Measurements from ENCODE around the gene ABCG4. TPM values are rescaled to one million over a fixed set of nuclear protein-coding genes. Genes with fewer than 3 reads are reported as not detected.

Gene ABCG4
- total and polyA plus RNA-seq, 5 donors from 2014 or later: not detected

DNA sequence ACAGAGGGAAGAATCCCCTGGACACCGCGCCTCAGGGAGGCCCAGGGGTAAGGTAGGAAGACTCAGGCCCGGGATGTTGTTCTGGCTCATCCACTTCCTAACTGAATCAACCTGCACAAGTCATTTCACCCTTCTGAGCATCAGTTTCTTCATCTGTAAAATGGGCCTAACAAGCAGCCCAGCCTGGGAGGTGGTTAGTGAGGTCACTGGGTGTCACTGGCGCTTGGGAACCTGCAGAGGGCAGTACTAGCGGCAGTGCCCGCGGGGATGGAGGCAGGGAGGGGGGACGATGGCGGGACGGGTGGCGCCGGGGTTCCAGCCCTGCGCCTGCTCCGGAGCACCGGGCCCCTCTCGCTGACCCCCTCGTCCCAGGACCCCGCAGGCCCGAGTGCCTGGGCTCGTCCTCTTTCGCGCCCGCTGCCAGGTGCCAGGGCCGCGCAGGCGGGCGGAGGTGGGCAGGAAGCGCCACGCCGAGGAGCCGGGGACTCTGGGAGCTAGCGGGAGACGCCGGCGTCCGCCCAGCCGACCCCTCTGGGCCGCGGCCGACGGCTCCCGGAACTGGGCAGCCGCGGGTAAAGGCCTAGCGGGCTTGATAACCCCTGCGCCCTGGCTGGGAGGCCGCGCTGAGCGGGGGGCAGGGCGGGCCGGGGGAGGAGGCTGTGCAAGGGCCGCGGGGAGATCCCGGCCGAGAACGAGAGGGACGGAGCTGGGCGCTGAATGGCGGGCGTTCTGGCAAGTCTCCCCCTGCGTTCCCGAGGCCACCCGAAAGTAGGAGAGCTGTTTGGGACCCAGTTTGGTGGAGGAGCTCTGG, 19.8 kb downstream of the ABCG4 start, which contains the start of gene NLRX1:
Gene NLRX1, plus strand, starts transcription at position 255 of the 811 bp plus-strand sequence. CDS start 2,679 bp downstream, outside the sequence.
- no peaks in the 10 kb centered on the region for H3K27me3 Mint-ChIP-seq
- ATAC-seq (ENCODE audit: low read depth in 2 of 2): peak; percentile 94 to 95

DNA sequence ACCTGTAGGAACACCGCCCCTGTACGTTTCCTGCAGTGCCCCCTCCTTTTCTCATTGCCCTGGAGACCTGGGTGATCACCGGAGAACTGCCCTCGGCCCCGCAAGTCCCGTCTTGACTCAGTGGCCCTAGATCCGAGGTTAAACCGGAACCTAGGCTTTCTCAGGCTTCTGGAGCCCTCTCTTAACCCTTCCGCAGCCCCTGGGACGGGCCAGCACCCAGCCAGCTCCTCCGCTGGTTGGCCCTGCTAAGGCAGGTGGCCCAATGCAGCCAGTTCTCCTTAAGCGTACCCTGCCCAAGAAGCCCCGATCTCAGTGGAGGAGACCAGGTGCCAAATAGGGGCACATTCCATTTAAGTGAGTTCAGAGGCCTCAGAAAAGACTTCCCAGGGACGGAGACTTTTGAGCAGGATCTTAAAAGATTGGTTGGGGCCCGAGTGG, 20.4 kb downstream of the ABCG4 start:
- Histone ChIP-seq H3K27ac (ENCODE audit: insufficient read depth, low read length, poor library complexity, severe bottlenecking) (peak overlapping the region; percentile 70), H3K36me3 (ENCODE audit: control insufficient read depth, insufficient read depth, low read length) (no peaks in the 10 kb centered on the region), H3K27me3 (ENCODE audit: control insufficient read depth, insufficient read depth, low read length) (no peaks in the 10 kb centered on the region), H3K4me3 (ENCODE audit: low read depth, low read length) (peak overlapping the region; percentile 62), H3K4me1 (ENCODE audit: control insufficient read depth, insufficient read depth, low read length, poor library complexity, severe bottlenecking) (peaks cover 10% of the 10 kb centered on the region), H3K9me3 (ENCODE audit: control insufficient read depth in 2 of 2, low read length in 2 of 2) (no peaks in the 10 kb centered on the region)
- Mint-ChIP-seq H3K27ac (peak overlapping the region; percentile 84 to 91 (median 89)), H3K27me3 (no peaks in the 10 kb centered on the region), H3K36me3 (peaks cover 8% of the 10 kb centered on the region), H3K9me3 (no peaks in the 10 kb centered on the region), H3K4me3 (peak overlapping the region; percentile 86 to 96 (median 90)), H3K4me1 (peaks cover 0 to 23% (median 8%) of the 10 kb centered on the region in 4 donors)
- DNase-seq (peak in 2 of 3 donors; percentile 18 to 73), ATAC-seq (ENCODE audit: low read depth in 2 of 2) (peak in 1 of 2 donors; percentile 17)

More for the DNA sequence above, 19.8 kb downstream of the ABCG4 start, which contains the start of gene NLRX1:
- peaks cover 10% of the 10 kb centered on the region for H3K4me1 ChIP-seq (ENCODE audit: control insufficient read depth, insufficient read depth, low read length, poor library complexity, severe bottlenecking)
- peaks cover 0 to 21% (median 8%) of the 10 kb centered on the region in 4 donors for H3K4me1 Mint-ChIP-seq
- peak within 1 kb of the TSS; percentile 86 to 96 (median 90) for H3K4me3 Mint-ChIP-seq
- no peaks in the 10 kb centered on the region for H3K36me3 ChIP-seq (ENCODE audit: control insufficient read depth, insufficient read depth, low read length)
- H3K9me3 ChIP-seq (ENCODE audit: control insufficient read depth in 2 of 2, low read length in 2 of 2): no peaks in the 10 kb centered on the region
- H3K36me3 Mint-ChIP-seq: peaks cover 4% of the 10 kb centered on the region
- peak within 1 kb of the TSS; percentile 62 for H3K4me3 ChIP-seq (ENCODE audit: low read depth, low read length)
- H3K27ac Mint-ChIP-seq: peak within 1 kb of the TSS; percentile 84 to 91 (median 89)
- no peaks in the 10 kb centered on the region for H3K27me3 ChIP-seq (ENCODE audit: control insufficient read depth, insufficient read depth, low read length)
- H3K27ac ChIP-seq (ENCODE audit: insufficient read depth, low read length, poor library complexity, severe bottlenecking): peak within 1 kb of the TSS; percentile 70
- DNase-seq: peak; percentile 69 to 90 (median 82)
- H3K9me3 Mint-ChIP-seq: no peaks in the 10 kb centered on the region

DNA sequence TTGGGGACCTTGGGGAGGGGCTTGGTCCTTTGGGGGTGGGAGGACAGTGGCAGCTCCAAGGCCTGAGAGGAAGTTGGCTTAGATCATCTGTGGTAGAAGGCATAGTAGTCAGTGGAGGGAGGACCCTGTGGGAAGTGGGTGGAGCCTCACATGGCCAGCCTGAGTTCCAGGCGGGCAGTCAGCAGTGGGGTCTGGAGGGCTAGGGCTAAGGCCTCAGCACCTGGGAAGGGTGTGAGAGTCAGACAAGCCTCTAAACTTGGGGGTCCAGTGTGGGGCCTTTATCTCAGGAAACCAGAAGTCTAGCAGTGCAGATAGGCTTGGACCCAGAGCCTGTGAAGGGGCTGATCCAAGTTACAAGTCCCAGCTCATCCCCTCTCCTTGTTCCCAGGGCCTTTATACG, 23.7 kb downstream of the ABCG4 start:
- no peaks in the 10 kb centered on the region for H3K27me3 ChIP-seq (ENCODE audit: control insufficient read depth, insufficient read depth, low read length)
- peak overlapping the region in 1 of 3 donors; percentile 5 for H3K27ac Mint-ChIP-seq

DNA sequence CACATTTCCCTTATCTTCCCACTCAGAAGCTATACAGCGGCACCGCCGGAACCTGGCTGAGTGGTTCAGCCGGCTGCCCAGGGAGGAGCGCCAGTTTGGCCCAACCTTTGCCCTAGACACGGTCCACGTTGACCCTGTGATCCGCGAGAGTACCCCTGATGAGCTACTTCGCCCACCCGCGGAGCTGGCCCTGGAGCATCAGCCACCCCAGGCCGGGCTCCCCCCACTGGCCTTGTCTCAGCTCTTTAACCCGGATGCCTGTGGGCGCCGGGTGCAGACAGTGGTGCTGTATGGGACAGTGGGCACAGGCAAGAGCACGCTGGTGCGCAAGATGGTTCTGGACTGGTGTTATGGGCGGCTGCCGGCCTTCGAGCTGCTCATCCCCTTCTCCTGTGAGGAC, 24.6 kb downstream of the ABCG4 start:
- Histone ChIP-seq H3K9me3 (ENCODE audit: control insufficient read depth in 2 of 2, low read length in 2 of 2) (no peaks in the 10 kb centered on the region), H3K4me1 (ENCODE audit: control insufficient read depth, insufficient read depth, low read length, poor library complexity, severe bottlenecking) (peaks cover 20% of the 10 kb centered on the region), H3K36me3 (ENCODE audit: control insufficient read depth, insufficient read depth, low read length) (no peaks in the 10 kb centered on the region), H3K27me3 (ENCODE audit: control insufficient read depth, insufficient read depth, low read length) (no peaks in the 10 kb centered on the region), H3K4me3 (ENCODE audit: low read depth, low read length) (no peak overlapping the region), H3K27ac (ENCODE audit: insufficient read depth, low read length, poor library complexity, severe bottlenecking) (no peak overlapping the region)
- Mint-ChIP-seq H3K27ac (peak overlapping the region in 1 of 3 donors; percentile 40), H3K4me3 (peak overlapping the region in 2 of 4 donors; percentile 9 to 28), H3K27me3 (no peaks in the 10 kb centered on the region), H3K36me3 (peaks cover 15% of the 10 kb centered on the region), H3K9me3 (no peaks in the 10 kb centered on the region), H3K4me1 (peaks cover 7 to 37% (median 12%) of the 10 kb centered on the region in 4 donors)
- DNase-seq (no peak), ATAC-seq (ENCODE audit: low read depth in 2 of 2) (no peak)

More for the DNA sequence above, 23.7 kb downstream of the ABCG4 start:
- Mint-ChIP-seq H3K9me3 (no peaks in the 10 kb centered on the region), H3K4me1 (peaks cover 5 to 31% (median 8%) of the 10 kb centered on the region in 4 donors), H3K4me3 (peak overlapping the region in 1 of 4 donors; percentile 65), H3K36me3 (peaks cover 15% of the 10 kb centered on the region), H3K27me3 (no peaks in the 10 kb centered on the region)
- Histone ChIP-seq H3K27ac (ENCODE audit: insufficient read depth, low read length, poor library complexity, severe bottlenecking) (no peak overlapping the region), H3K4me3 (ENCODE audit: low read depth, low read length) (no peak overlapping the region), H3K4me1 (ENCODE audit: control insufficient read depth, insufficient read depth, low read length, poor library complexity, severe bottlenecking) (peaks cover 10% of the 10 kb centered on the region), H3K36me3 (ENCODE audit: control insufficient read depth, insufficient read depth, low read length) (no peaks in the 10 kb centered on the region), H3K9me3 (ENCODE audit: control insufficient read depth in 2 of 2, low read length in 2 of 2) (no peaks in the 10 kb centered on the region)
- DNase-seq (no peak), ATAC-seq (ENCODE audit: low read depth in 2 of 2) (no peak)

DNA sequence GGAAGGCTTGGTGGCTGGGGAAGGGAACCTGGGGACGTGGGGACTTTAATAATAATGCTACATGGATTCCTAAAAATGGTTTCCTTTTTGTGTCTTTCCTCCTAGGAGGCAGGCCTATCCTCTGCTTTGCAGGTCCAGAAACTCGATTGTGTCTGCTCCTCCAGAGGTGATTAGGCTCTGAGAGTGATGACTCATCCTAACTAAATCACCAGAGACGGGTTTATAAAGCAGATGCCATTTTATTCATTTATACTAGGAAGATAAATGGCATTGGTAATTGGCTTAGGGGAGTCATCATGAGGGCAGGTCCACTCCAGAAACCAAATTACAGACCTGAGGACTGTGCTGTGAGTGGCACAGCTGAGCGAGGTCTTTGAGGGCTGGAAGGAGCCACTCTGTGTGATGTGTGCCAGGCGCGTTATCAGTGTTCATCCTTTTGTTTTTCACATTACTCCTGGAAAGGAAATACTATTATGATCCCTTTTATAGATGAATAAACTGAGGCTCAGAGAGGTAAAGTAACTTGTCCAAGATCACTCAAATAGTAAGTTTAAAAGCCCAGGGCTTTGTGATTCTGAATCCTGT, 26.7 kb downstream of the ABCG4 start:
- Mint-ChIP-seq H3K4me3 (no peak overlapping the region), H3K36me3 (peaks cover 21% of the 10 kb centered on the region), H3K4me1 (peaks cover under 1 to 25% (median 10%) of the 10 kb centered on the region in 4 donors), H3K9me3 (no peaks in the 10 kb centered on the region), H3K27ac (peak overlapping the region in 1 of 3 donors; percentile 49), H3K27me3 (no peaks in the 10 kb centered on the region)
- Histone ChIP-seq H3K9me3 (ENCODE audit: control insufficient read depth in 2 of 2, low read length in 2 of 2) (no peaks in the 10 kb centered on the region), H3K4me3 (ENCODE audit: low read depth, low read length) (no peak overlapping the region), H3K4me1 (ENCODE audit: control insufficient read depth, insufficient read depth, low read length, poor library complexity, severe bottlenecking) (peaks cover 10% of the 10 kb centered on the region), H3K27me3 (ENCODE audit: control insufficient read depth, insufficient read depth, low read length) (no peaks in the 10 kb centered on the region), H3K27ac (ENCODE audit: insufficient read depth, low read length, poor library complexity, severe bottlenecking) (no peak overlapping the region), H3K36me3 (ENCODE audit: control insufficient read depth, insufficient read depth, low read length) (no peaks in the 10 kb centered on the region)
- DNase-seq (no peak), ATAC-seq (ENCODE audit: low read depth in 2 of 2) (no peak)

DNA sequence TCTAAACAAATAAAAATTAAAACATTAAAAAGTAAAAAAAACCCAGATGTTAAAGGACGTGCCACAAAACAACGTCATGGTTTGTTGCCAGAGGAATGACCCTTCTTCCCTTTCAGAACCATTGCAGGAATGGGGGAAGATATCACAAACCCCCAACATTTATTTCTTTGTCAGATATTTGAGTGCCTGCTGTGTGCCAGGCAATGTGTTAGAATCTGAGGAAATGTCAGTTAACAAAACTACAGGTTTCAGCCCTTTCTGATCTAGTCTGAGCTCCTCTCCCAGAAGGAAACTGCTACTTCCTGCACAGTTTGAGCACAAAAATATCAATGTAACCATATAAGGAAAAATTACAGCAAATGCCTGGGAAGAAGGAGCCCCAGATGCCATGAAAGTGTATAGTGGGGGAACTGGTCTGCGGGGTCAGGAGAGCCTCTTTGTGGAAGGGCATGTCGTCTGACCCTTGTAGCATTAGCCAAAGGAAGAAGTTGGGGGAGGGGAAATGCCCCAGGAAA, 29.4 kb downstream of the ABCG4 start:
- Histone ChIP-seq H3K4me3 (ENCODE audit: low read depth, low read length) (no peak overlapping the region), H3K27me3 (ENCODE audit: control insufficient read depth, insufficient read depth, low read length) (no peaks in the 10 kb centered on the region), H3K9me3 (ENCODE audit: control insufficient read depth in 2 of 2, low read length in 2 of 2) (no peaks in the 10 kb centered on the region), H3K36me3 (ENCODE audit: control insufficient read depth, insufficient read depth, low read length) (no peaks in the 10 kb centered on the region), H3K4me1 (ENCODE audit: control insufficient read depth, insufficient read depth, low read length, poor library complexity, severe bottlenecking) (peaks cover 10% of the 10 kb centered on the region), H3K27ac (ENCODE audit: insufficient read depth, low read length, poor library complexity, severe bottlenecking) (no peak overlapping the region)
- H3K4me1 Mint-ChIP-seq: peaks cover 0 to 21% (median 10%) of the 10 kb centered on the region in 4 donors
- H3K9me3 Mint-ChIP-seq: no peaks in the 10 kb centered on the region
- DNase-seq (peak in 1 of 3 donors; percentile 33), ATAC-seq (ENCODE audit: low read depth in 2 of 2) (no peak)
- peak overlapping the region in 1 of 3 donors; percentile 73 for H3K27ac Mint-ChIP-seq
- no peak overlapping the region for H3K4me3 Mint-ChIP-seq
- no peaks in the 10 kb centered on the region for H3K27me3 Mint-ChIP-seq
- peaks cover 18% of the 10 kb centered on the region for H3K36me3 Mint-ChIP-seq

DNA sequence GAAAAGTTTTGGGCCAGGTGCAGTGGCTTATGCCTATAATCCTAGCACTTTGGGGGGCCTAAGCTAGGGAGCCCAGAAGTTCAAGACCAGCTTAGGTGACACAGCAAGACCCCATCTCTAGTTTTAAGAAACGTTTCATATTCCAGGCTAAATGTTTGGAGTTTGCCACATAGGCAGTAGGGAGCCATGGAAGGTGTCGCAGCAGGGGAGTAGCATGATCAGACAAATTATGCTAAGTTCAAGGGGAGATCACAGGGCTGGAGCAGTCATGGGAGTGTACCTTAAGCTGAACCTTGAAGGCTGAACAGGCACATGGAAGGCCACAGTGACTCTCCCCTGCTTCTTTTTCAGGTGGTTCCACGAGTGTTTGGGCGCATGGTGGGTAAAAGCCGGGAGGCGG, 30.5 kb downstream of the ABCG4 start:
- ATAC-seq (ENCODE audit: low read depth in 2 of 2) (no peak), DNase-seq (no peak)
- peaks cover 0 to 18% (median 10%) of the 10 kb centered on the region in 4 donors for H3K4me1 Mint-ChIP-seq
- H3K27me3 Mint-ChIP-seq: no peaks in the 10 kb centered on the region
- H3K4me3 ChIP-seq (ENCODE audit: low read depth, low read length): no peak overlapping the region
- no peaks in the 10 kb centered on the region for H3K9me3 ChIP-seq (ENCODE audit: control insufficient read depth in 2 of 2, low read length in 2 of 2)
- H3K27ac Mint-ChIP-seq: peak overlapping the region in 2 of 3 donors; percentile 5 to 35
- no peaks in the 10 kb centered on the region for H3K36me3 ChIP-seq (ENCODE audit: control insufficient read depth, insufficient read depth, low read length)
- H3K9me3 Mint-ChIP-seq: no peaks in the 10 kb centered on the region
- H3K36me3 Mint-ChIP-seq: peaks cover 17% of the 10 kb centered on the region
- H3K27ac ChIP-seq (ENCODE audit: insufficient read depth, low read length, poor library complexity, severe bottlenecking): no peak overlapping the region
- no peak overlapping the region for H3K4me3 Mint-ChIP-seq
- H3K27me3 ChIP-seq (ENCODE audit: control insufficient read depth, insufficient read depth, low read length): no peaks in the 10 kb centered on the region
- H3K4me1 ChIP-seq (ENCODE audit: control insufficient read depth, insufficient read depth, low read length, poor library complexity, severe bottlenecking): peaks cover 10% of the 10 kb centered on the region
